Iris pigment epithelial cell (primary cell): Measurements from ENCODE around the gene LRCH2.

Source experiments
- DNase-seq: peaks from one replicate; pipeline ENCODE4 v3.0.0-alpha.2; 2011; ENCODE audit warnings: low read depth

The LRCH2 gene

GRCh38 chrX:115204040-115204439 is 29.9 kb downstream of the LRCH2 start:
- DNase-seq: no peak

DNA sequence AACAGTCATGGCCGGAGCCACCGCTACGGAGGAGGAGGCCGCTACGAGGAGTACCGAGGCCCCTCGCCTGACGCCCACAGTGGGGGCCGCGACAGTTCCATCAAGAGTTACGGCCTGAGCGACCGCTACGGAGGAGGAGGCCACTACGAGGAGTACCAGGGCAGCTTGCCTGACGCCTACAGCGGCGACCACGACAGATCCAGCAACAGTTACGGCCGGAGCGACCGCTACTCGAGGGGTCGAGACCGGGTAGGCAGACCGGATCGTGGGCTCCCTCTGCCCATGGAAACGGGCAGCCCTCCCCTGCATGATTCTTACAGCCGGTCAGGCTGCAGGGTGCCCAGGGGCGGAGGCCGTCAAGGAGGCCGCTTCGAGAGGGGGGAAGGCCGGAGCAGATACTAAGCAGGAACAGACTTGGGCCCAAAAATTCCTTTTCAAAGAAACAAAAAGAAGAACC is 41.6 kb downstream of the LRCH2 start:
- no peak for DNase-seq

DNA sequence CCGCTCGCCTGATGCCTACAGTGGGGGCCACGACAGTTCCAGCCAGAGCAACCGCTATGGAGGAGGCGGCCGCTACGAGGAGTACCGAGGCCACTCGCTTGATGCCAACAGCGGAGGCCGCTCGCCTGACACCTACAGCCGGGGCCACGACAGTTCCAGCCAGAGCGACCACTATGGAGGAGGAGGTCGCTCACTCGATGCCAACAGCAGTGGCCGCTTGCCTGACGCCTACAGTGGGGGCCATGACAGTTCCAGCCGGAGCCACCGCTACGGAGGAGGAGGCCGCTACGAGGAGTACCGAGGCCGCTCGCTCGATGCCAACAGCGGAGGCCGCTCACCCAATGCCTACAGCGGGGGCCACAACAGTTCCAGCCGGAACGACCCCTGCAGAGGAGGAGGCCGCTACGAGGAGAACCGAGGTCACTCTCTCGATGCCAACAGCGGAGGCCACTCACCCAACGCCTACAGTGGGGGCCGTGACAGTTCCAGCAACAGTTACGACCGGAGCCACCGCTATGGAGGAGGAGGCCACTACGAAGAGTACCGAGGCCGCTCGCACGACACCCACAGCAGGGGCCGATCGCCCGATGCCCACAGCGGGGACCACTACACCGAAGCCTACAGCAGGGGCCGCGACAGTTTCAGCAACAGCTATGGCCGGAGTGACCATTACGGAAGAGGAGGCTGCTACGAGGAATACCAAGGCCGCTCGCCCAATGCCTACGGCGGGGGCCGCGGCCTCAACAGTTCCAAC is 42.2 kb downstream of the LRCH2 start:
- no peak for DNase-seq

- DNase-seq: no peak
These were observed 43.0 kb downstream of the LRCH2 start for GRCh38 chrX:115190636-115191489.

DNA sequence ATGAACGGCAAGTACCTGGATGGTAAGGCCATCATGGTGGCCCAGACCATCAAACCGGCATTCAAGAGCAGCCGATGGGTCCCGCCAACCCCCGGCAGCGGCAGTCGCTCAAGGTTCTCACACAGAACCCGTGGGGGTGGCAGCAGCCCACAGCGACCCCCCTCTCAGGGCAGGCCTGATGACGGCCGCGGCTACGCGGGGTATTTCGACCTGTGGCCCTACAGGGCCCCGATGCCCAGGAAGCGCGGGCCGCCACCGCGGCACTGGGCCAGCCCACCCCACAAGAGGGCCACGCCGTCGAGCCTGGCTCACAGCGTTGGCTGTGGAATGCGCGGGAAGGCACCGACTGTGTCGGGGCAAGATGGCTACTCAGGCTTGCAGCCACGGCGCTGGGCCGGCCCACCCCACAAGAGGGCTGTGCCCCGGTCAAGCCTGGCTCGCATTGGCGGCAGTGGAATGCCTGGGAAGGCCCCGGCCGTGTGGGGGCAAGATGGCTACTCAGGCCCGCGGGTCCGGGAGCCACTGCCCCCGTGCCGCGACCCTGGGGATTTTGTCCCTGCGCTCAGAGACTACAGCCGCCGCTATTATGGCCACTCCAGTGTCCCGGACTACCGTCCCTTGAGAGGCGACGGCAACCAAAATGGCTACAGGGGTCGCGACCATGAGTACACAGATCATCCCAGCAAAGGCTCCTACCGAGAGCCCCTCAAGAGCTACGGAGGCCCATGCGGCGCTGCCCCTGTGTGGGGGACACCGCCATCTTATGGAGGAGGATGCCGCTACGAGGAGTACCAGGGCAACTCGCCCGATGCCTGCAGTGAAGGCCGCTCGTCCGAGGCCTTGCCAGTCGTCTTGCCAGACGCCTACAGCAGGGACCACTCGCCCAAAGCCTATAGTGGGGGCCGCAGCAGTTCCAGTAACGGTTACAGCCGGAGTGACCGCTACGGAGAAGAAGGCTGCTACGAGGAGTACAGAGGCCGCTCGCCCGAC is 44.0 kb downstream of the LRCH2 start:
- no peak for DNase-seq

GRCh38 chrX:115189110-115189509 is 44.8 kb downstream of the LRCH2 start, which contains the start of gene RBMXL3:
Gene RBMXL3, plus strand, starts transcription at chrX:115189410. Its CDS starts 32 bp downstream, at chrX:115189442.
- no peak for DNase-seq

DNA sequence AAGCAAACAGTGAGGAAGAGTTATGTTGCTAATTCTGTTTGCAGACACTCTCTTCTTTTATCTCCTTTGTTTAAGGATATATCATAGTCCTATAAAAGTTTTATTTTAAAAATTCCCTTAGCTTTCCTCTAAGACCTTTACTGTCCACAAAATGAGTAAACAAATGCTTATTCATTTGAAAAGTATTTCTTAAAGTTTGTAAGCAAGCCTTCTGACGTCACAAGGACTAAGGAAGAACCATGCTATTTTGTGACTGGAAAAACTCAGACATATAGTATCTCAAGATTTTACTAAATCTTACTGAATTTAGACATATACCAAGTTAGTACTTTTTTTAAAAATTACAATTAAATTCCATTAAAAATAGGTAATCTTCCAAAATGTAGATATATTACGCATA is 49.9 kb downstream of the LRCH2 start:
- peak; percentile 62 for DNase-seq

DNA sequence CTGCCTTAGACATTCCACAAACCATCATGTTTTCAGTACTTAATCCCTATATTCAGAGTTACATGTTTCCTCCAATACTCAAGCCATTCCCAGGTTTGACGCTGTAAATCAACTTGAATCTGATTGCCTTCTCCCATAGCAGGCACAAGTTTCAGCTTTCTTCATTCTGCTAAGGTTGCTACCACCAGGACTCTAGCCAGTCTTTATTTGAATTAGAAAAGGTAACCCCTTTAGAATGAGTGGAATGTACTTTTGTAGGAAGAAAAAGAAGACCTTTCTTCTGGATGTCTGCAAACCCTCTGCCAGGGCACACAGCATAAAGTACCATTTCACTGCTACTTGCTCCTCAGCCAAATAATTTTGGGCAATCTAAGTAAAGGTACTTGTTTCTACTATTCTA is 55.4 kb downstream of the LRCH2 start:
- DNase-seq: no peak

- DNase-seq: peak; percentile 57
These were observed 56.0 kb downstream of the LRCH2 start for GRCh38 chrX:115177932-115178331.

GRCh38 chrX:115174548-115174947 is 59.3 kb downstream of the LRCH2 start:
- DNase-seq: peak; percentile 14

DNA sequence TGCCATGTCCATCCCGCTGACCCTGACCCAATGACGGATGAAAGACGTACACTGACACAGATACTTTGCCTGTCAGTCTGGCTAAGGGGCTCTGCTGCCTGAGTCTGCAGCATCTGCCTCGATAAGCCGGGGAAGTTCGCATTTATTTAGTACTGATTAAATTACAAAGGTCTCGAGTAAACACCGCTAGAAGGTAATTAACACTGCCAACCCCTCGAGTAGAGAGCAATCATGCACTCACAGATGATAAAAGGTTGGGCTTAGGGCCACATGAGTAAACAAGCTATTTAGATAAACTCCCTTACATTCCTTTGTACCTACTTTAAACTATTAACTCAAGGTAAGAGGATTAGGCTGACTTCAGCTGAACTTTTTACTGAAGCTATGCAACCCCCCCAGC is 60.7 kb downstream of the LRCH2 start:
- DNase-seq: no peak

DNA sequence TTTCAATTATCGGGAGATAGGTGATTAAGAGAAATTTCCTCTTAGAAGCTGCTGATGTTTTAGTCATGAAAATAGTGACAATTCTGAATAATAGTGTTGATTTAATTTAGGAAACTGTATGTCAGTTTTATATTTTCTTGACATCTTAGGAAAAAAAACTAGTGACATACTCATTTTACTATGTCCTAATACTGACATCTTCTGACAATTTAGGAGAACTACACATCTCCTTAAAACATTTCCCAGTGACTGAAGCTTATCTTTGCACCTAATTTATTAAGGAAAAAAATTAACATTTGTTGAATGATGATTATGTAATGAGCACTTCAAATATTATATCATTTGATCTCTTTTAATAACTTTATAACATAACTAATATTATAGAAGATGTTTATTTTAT is 86.7 kb downstream of the LRCH2 start:
- DNase-seq: peak; percentile 34

DNA sequence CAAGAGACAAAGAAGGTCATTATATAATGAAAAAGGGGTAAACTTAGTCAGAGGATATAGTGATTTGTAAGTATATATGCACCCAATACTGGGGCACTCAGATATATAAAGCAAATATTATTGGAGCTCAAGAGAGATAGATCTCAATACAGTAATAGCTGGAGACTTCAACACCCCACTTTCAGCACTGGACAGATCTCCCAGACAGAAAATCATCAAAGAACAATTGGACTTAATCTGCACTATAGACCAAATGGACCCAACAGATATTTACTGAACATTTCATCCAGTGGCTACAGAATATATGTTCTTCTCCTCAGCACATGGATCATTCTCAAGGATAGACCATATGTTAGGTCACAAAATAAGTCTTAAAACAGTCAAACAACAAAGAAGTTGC is 91.8 kb downstream of the LRCH2 start:
- no peak for DNase-seq

DNA sequence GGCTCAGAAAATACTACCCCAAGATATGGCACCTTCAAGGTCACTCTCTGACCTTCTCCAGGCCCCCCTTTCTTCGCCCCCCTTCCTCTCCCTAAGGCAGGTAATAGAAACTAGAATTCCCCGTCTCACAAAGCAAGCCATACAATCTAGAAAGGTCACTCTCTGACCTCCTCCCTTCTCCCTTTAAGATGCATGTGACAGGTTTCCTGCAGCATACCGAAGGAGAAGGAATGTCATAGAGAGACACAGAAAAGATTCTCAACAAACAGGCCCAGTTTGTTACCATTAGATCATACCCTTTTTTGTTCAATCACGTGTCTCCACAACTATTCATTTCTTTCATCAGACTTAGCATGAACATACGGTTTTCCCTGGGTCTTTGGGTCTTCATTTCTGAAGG is 95.9 kb downstream of the LRCH2 start:
- no peak for DNase-seq

- no peak for DNase-seq
These were observed 99.5 kb downstream of the LRCH2 start for GRCh38 chrX:115134382-115134781.

- peak; percentile 24 for DNase-seq
These were observed 121.5 kb downstream of the LRCH2 start for GRCh38 chrX:115112411-115112810.

GRCh38 chrX:115098897-115099296 is 135.0 kb downstream of the LRCH2 start:
- DNase-seq: no peak

DNA sequence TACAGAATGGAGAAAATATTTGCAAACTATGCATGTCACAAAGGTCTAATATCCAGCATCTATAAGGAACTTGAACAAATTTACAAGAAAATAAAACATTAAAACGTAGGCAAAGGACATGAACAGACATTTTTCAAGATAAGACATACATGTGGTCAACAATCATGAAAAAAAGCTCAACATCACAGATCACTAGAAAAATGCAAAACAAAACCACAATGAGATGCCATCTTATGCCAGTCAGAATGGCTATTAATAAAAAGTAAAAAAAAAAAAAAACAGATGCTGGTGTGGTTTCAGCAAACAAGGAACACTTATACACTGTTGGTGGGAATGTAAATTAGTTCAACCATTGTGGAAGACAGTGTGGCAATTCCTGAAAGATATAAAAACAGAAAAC is 140.7 kb downstream of the LRCH2 start:
- no peak for DNase-seq

DNA sequence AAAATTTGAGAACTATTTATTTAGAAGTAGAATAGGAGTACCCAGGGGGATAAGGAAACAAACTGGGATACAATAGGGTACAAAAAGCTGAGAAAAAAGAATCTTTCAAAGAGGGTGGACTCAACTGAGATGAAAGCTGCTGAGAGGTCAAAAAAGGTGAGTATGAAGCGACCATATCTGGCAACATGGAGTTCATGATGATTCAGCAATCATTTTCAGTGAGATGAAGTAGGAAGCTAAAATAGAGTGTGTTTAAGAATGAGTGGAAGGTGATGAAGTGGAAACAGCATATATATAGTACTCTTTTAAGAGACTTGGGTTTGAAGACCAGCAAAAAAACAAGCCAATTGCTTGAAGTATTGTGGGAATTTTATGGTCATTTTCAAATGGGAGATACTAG is 144.5 kb downstream of the LRCH2 start:
- no peak for DNase-seq

DNA sequence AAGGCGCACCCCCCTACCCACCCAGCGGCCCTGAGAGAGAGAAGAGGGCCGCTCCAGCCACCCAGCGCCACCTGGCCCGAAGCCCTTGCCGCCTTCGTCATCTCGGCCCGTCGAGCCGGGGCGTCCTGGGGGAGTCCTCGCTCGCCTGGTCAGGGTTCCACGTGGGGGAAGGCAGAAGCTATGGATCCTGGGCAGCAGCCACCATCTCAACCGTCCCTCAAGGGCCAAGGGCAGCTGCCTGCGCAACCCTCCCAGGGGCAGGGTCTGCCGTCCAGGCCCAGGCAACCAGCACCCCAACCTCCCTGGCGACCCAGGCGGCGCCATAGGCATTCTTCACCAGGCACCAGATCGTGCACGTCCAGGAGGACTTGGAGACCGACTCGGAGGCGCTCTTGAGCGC is 165.0 kb downstream of the LRCH2 start:
- no peak for DNase-seq

- DNase-seq: peak; percentile 15
These were observed 166.1 kb downstream of the LRCH2 start for GRCh38 chrX:115067812-115068211.

- no peak for DNase-seq
These were observed 168.6 kb downstream of the LRCH2 start for GRCh38 chrX:115065304-115065703.
